Epidermal melanocyte (primary cell): Measurements from ENCODE around the gene OSBPL8.
"Not testable (repeated sequence)": the region's sequence is repeated elsewhere in the genome, so short reads cannot be mapped to it uniquely, and the experiment has no call there.

ENCODE experiments used
- DNase-seq: peaks from one replicate; pipeline ENCODE4 v3.0.0; 2011; ENCODE audit warnings: low spot score; ENCODE audit not compliant: insufficient read length

OSBPL8 gene

DNA sequence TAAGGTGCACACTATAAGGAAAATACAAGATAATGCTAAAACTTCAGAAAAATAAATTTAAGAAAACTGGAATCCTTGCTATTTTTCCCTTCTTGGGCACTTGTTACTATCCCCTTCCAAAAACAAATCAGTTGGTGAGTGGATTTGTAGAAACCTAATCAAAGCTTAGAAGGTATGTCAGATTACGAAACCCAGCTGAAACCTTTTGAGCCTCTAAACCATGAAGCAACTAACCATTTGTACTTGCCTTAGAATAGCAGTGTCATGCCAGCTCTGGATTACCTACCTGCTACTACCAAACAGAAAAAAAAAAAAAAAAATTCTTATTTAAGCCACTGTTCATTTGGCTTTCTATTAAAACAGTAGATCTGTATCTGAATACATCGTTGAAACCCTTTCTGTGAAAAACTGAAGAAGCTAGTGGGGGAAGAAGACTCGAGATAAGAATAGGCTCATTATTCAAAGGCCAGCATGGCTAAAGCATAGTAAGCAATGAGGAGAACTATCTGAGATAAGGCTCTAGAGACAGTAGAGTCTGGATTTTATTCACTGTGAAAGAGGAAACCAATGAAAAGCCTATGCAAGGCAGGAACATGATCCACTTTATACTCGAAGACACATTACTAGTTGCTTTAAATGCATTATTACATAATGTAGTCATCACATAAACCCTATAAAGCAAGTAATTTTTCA lies 30.2 kb downstream of the OSBPL8 start:
- peak; percentile 19 for DNase-seq

DNA sequence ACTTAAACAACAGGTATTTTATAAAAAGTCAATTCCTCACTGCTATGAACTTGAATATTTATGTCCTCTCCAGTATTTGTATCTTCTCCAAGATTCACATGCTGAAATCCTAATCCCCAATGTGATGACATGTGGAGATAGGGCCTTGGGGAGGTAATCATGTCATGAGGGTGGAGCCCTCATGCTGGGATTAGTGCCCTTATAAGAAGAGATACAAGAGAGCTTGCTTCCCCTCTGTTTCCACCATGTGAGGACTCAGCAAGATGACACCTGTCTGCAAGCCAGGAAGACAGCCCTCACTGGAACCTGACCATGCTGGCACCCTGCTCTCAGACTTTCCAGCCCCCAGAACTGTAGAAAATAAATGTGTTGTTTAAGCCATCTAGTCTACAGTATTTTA lies 36.2 kb downstream of the OSBPL8 start:
- no peak for DNase-seq

DNA sequence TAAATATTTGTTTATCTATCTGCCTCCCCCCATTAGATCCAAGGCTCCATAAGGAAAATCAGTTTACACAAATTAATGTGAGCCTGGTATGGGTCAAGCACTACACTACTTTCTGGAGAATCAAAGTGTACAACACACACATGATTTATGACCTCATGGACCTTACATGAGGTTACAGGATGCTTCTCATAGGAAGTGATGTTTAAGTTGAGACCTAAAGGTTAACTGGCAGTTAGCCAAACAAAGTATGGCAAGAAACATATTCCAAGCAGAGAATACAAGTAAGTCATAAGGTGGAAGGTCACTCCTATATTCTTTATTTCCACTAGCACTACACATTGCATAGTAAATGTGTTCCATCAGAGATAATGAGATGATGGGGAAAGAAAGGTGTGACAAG lies 39.2 kb downstream of the OSBPL8 start:
- DNase-seq, result no peak

DNA sequence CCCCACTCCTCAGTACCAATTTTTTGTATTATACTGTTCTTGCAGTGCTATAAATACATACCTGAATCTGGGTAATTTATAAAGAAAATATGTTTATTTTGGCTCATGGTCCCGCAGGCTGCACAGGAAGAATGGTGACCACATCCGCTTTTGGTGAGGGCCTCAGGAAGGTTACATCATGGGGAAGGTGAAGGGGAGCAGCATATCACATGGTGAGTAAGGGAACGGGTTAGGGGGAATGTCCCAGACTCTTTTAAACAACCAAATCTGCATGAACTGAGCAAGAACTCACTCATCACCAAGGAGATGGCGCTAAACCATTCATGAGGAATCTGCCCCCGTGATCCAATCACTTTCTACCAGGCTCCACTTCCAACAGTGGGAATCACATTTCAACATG lies 40.0 kb downstream of the OSBPL8 start:
- no peak for DNase-seq

DNA sequence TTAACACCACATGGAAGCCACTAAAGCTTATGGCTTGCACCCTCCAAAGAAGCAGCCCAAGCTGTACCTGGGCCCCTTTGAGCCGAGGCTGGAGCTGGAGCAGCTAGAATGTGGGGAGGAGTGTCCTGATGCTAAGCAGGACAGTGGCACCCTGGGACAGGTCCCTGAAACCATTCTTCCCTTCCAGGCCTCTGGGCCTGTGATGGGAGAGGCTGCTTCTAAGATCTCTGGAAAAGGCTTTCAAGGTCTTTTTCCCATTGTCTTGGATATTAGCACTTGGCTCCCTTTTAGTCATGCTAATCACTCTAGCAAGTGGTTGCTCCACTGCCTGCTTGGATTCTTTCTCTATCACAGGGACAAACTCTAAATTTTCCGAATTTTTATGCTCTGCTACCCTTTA lies 40.9 kb downstream of the OSBPL8 start:
- no peak for DNase-seq

DNA sequence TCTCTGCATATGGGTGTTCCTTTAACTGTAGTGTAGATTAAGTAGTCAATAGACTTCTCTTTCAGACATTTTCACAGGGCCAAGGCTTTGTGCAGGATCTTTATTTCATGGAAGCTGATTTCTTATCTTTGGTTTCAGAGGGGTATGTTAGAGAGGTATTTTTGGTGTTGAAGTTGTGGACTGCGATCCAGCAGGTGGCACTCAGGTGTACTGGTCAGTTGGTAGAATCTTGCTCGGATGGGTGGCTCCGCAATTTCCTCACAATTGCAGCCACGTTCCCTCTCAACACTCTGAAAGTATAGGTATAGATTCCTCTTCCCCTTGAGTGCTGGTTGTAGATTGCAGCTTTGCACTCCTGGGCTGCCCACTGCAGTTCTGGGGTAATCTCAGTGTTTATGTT lies 44.3 kb downstream of the OSBPL8 start:
- no peak for DNase-seq

DNA sequence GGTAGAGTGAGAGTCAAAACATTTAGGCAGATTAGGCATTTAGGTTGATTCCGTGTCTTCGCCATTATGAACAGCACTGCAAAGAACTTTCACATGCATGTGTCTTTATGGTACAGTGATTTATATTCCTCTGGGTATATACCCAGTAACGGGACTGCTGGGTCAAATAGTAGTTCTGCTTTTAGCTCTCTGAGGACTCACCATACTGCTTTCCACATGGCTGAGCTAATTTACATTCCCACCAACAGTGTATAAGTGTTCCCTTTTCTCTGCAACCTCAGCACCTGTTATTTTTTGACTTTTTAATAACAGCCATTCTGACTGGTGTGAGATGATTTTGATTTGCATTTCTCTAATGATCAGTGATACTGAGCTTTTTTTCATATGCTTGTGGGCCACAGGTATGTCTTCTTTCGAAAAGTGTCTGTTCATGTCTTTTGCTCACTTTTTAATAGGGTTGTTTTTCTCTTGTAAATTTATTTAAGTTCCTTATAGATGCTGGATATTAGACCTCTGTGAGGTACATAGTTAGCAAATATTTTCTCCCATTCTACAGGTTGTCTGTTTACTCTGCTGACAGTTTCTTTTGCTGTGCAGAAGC lies 48.4 kb downstream of the OSBPL8 start:
- not testable (repeated sequence) for DNase-seq

DNA sequence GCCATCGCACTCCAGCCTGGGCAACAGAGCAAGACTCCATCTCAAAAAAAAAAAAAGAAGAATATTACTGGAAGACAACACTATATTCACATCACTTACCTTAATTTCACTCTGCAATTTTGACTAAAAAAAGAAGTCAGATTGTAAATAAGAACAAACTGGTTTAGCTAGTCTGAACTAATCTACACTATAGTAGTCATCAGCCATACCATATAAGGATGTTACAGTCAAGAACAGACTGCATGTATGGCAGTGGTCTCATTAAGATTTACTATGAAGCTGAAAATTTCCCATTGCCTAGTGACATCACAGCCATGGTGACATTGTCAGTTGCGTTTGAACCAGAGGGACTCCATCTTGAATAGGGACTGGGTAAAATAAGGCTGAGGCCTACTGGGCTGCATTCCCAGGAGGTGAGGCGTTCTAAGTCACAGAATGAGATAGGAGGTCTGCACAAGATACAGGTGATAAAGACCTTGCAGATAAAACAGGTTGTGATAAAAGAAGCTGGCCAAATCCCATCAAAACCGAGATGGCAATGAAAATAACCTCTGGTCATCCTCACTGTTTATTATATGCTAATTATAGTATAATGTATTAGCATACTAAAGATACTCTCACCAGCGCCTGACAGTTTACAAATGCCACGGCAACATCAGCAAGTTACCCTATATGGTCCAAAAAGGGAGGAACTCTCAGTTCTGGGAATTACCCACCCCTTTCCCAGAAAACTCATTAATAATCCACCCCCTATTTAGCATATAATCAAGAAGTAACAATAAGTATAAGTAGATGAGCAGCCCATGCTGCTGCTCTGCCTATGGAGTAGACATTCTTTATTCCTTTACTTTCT lies 51.2 kb downstream of the OSBPL8 start:
- DNase-seq, result no peak

DNA sequence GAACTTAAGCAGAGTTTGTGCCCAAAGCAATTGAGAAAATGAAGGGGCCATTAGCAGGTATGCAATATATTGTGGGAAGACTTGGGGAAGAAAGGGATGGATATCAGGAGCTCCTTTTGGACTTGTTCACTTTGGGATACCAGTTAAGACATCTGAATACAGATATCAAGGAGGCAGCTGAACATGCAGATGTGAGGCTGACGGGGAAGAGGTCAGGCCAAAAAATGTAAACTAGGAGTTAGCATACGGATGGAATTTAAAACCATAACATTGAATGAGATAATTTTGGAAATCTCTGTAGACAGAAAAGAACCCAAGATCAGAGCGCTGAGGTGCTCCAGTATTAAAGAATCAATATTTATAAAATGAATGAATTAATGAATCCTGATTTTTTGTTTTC lies 53.4 kb downstream of the OSBPL8 start:
- DNase-seq, result no peak

DNA sequence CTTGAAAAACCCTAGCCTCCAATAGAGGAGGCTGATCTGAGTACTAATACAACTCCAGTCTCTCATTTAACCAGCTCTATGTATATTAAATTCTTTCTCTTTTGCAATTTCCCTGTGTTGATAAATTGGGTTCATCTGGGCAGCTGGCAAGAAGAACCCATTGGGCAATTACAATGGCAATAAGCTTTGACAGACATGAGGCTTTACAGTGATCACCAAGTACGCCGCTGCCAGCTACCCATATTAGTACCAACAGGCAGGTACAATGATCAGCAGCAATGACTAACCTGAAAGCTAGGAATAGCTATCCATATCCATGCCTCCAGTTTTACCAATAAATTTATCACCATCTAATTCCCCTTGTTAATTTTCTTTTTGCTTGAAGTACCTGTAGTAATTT lies 54.5 kb downstream of the OSBPL8 start:
- no peak for DNase-seq

DNA sequence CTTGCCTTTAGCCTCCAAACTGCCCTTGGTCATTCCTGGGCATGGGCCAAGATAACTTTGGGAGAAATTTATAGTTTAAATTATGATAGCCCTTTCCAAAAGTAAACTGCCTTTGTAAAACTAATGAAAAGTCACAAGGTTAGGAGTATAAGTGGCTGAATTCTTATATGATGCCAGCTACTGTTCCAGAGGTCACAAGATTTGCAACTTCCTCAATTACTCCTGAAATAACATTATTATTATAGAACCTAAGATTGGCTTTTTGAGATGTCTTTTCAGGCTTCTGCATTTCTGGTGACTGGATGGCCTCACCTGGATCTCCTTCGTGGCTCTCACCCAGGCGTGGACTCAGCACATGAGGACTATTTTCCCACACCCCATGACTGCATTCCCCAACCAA lies 55.0 kb downstream of the OSBPL8 start:
- DNase-seq, result no peak

DNA sequence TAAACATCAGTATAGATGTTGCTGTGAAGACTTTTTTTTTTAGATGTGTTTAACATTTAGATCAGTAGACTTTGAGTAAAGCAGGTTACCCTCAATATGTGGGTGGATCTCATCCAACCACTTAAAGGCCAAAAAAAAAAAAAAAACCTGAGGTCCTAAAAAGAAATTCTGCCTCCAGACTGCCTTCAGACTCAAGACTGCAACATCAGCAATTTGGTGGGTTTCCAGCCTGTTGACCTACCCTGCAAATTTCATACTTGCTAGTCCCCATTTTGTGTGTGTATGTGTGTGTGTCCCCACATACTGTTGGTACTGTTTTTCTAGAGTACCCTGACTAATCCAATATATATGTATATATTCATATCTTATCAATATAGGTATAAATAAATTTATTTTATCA lies 55.6 kb downstream of the OSBPL8 start:
- no peak for DNase-seq

DNA sequence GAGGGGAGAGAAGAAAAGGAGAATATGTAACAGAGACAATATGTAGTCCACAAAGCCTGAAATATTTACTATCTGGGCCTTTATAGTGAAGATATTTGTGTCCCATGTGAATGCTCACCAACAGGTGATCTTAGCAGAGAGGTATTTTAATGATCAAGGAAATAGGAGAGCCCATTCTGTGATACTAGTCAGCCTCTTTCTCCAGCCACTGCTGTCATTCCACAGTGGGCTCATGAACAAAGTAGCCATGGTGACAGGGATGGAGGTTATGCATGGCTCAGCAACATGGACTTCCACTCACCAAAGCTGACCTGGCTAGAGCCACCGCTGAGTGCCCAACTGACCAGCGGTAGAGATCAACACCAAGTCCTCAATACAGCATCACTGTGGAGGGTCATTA lies 58.2 kb downstream of the OSBPL8 start:
- DNase-seq, result no peak

DNA sequence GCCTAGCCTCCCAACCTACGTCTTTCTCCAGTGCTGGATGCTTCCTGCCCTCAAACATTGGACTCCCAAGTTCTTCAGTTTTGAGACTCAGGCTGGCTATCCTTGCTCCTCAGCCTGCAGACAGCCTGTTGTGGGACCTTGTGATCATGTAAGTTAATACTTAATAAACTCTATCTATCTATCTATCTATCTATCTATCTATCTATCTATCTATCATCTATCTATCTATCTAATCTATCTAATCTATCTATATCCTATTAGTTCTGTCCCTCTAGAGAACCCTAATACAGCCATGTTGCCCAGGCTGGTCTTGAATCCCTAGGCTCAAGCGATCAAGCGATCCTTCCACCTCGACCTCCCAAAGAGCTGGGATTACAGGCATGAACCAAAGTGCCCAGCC lies 60.4 kb downstream of the OSBPL8 start:
- not testable (repeated sequence) for DNase-seq

DNA sequence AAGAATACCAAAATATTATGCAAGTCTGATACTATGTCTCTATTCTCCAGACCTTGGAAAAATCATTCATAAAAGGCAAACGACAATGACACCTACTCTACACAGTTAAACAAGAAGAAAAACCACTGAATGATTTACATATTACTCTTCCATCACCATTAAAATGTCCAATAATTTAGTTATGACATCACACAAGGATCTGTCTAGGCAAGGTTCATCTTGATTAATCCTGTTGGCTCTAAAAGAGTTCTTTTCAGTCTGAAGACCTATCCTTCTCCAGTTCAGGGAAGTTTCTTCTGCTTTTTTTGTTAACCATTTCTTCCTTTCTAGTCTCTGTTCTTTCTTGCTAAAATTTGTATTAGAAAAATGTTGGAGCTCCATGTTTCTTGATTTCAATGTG lies 64.0 kb downstream of the OSBPL8 start:
- DNase-seq, result no peak

DNA sequence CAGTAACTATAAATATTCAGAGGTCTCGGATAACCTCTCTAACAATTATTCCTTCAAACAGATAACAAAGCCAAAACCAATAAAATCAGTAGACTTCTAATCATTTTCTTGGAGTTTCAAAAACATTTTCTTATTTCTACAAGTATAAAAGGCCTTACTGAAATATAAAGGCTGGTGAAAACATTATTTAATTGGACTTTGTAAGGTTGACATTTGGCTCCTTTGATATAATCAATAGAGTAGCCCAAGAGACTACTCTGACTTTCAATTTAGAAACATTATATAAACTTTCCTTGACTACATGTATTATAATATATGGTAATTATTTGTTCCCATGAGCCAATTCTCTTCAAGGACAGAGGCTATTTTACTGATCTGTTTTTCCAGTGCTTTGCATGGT lies 68.3 kb downstream of the OSBPL8 start:
- DNase-seq, result no peak

DNA sequence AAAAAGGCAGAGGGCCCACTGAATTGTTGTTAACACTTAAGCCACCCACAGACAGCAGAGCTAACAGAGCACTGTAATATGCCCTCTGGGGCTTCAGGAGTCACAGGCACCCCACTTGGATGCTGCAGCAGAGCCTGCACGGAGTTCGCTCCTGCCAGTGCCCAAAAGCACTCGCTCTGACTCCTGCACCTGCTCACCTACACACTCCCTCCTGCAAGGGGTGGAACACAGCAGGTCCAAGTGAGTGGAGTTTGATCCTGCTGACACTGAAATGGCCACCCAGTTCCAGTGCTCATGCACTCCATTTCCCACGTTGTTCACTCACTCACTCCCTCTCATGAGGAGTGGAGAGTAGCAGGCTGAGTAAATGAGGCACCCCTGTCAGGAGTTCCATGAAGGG lies 68.8 kb downstream of the OSBPL8 start:
- DNase-seq, result no peak

DNA sequence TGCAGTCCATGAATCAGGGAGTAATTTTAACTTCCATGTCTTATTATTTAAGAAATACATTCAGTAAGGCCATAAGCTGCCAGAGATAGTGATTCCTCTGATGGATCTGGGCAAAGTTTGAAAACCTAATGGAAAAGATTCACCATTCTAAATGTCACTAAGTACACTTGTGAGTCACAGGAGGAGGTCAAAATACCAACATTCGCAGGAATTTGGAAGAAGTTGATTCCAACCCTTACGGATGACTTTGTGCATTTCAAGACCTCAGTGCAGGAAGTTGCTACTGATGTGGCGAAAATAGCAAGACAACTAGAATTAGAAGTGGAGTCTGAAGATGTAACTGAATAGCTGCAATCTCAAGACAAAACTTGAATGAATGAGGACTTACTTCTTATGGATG lies 69.8 kb downstream of the OSBPL8 start:
- DNase-seq, result no peak

DNA sequence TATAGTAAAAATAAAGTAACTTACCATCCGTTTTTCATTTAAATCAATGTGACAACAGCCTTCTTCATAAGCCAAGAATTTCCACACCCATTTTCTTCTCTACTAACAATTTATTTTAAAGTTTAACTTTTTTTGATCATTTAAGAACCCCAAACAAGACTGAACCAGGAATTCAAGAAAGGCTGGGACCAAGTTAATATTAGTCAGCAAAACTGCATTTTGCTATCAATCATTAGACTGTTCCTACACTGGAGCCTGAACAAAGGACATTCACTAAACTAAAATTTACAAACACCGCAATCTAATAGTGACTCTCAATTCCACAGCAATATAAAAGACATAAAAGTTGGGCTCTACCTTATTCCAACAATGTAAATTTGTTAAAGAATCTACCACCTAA lies 73.6 kb downstream of the OSBPL8 start:
- DNase-seq, result no peak

DNA sequence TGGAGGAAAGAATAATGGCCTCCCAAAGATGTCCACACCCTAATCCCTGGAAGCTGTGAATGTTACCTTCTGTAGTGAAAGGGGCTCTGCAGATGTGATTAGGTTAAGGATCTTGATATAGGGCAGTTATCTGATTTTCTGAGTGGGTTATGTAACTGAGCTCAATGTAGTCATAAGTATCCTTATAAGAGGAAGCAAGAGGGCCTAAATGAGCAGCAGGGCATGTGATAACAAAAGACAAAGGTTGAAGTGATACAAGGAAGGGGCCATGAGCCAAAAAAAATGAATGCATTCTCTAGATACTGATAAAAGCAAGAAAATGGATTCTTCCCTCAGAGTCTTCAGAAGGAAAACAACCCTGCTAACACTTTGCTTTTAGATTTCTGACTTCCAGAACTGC lies 78.8 kb downstream of the OSBPL8 start:
- no peak for DNase-seq

DNA sequence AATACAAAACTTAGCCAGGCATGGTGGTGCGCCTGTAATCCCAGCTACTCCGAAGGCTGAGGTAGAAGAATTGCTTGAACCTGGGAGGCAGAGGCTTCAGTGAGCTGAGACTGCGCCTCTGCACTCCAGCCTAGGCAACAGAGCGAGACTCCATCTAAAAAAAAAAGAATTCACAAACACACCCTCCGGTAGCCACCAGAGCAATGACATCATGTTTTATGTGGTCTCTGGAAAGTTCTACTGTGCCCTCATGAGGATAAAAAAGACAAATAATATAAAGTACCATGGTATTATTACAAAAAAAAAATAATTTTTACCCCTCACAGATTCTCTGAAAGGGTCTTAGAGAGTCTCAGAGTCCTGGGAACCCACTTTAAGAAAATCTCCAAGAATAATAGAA lies 81.5 kb downstream of the OSBPL8 start:
- no peak for DNase-seq

DNA sequence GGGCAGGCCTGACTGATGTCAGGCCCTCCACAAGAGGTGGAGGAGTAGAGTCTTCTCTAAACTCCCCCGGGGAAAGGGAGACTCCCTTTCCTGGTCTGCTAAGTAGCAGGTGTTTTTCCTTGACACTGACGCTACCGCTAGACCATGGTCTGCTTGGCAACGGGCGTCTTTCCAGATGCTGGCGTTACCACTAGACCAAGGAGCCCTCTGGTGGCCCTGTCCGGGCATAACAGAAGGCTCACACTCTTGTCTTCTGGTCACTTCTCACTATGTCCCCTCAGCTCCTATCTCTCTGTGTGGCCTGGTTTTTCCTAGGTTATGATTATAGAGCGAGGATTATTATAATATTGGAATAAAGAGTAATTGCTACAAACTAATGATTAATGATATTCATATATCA lies 86.7 kb downstream of the OSBPL8 start:
- not testable (repeated sequence) for DNase-seq

DNA sequence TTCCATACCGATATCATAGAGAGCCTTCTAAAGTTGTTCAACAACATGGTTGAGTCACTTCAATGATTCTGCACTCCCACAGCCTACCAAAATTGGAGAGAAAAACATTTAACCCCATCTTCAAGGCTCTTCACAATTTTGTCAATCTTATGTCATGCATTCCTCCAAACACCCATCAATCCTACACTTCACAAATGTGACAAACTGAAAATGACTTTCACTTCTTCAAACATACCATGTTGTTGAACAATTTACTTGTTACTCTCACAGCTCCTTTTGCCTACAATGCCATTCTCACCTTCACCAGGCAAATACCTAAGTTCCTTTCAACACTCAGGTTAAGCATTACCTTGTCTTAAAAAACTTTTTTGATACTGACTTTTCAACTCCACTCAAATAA lies 88.0 kb downstream of the OSBPL8 start:
- DNase-seq, result no peak
